Stimulated activated CD4-positive, alpha-beta T cell treated with anti-CD3 and anti-CD28 coated beads, Interleukin-15, amount 100 ng/mL, for 24 hours (primary cell): ENCODE measurements around the gene GGTLC2.
"Not testable (repeated sequence)": the region's sequence is repeated elsewhere in the genome, so short reads cannot be mapped to it uniquely, and the experiment has no call there.

Experiments
- DNase-seq: peaks from one replicate; pipeline ENCODE4 v3.0.0-alpha.2; 2020

The GGTLC2 gene

GRCh38 chr22:22644314-22644713 is at the start of gene GGTLC2:
GGTLC2 (plus strand) TSS chr22:22644614; CDS start chr22:22646346, 1,732 bp downstream.
- not testable (repeated sequence) for DNase-seq

- DNase-seq, result no peak
Observed at GRCh38 chr22:22595001-22595835, 49.2 kb upstream of the GGTLC2 start.

GRCh38 chr22:22598144-22598543 is 46.3 kb upstream of the GGTLC2 start:
- DNase-seq, result no peak

- DNase-seq, result no peak
Observed at GRCh38 chr22:22599248-22599647, 45.2 kb upstream of the GGTLC2 start.

GRCh38 chr22:22600531-22601261 is 43.7 kb upstream of the GGTLC2 start:
- no peak for DNase-seq

- no peak for DNase-seq
Observed at GRCh38 chr22:22603470-22603947, 40.9 kb upstream of the GGTLC2 start.

- no peak for DNase-seq
Observed at GRCh38 chr22:22604326-22605073, 39.9 kb upstream of the GGTLC2 start.

GRCh38 chr22:22605074-22605404 is 39.4 kb upstream of the GGTLC2 start:
- DNase-seq, result no peak

GRCh38 chr22:22608022-22608421 is 36.4 kb upstream of the GGTLC2 start:
- not testable (repeated sequence) for DNase-seq

- no peak for DNase-seq
Observed at GRCh38 chr22:22609291-22609690, 35.1 kb upstream of the GGTLC2 start.

- no peak for DNase-seq
Observed at GRCh38 chr22:22612516-22612915, 31.9 kb upstream of the GGTLC2 start.

- no peak for DNase-seq
Observed at GRCh38 chr22:22614065-22614464, 30.3 kb upstream of the GGTLC2 start.

- DNase-seq, result peak; percentile 21
Observed at GRCh38 chr22:22616636-22617035, 27.8 kb upstream of the GGTLC2 start.

GRCh38 chr22:22618448-22618847 is 26.0 kb upstream of the GGTLC2 start:
- DNase-seq, result no peak

- DNase-seq, result no peak
Observed at GRCh38 chr22:22618923-22619322, 25.5 kb upstream of the GGTLC2 start.

- DNase-seq, result no peak
Observed at GRCh38 chr22:22619765-22620414, 24.5 kb upstream of the GGTLC2 start.

GRCh38 chr22:22628546-22629495 is 15.6 kb upstream of the GGTLC2 start:
- not testable (repeated sequence) for DNase-seq

GRCh38 chr22:22631223-22631652 is 13.2 kb upstream of the GGTLC2 start:
- DNase-seq, result not testable (repeated sequence)

GRCh38 chr22:22632226-22632625 is 12.2 kb upstream of the GGTLC2 start:
- not testable (repeated sequence) for DNase-seq

GRCh38 chr22:22633533-22633932 is 10.9 kb upstream of the GGTLC2 start:
- not testable (repeated sequence) for DNase-seq

GRCh38 chr22:22636260-22636659 is 8.2 kb upstream of the GGTLC2 start:
- peak; percentile 33 for DNase-seq
